Activated naive CD8-positive, alpha-beta T cell (primary cell): Measurements from ENCODE around the gene ABCG1.

Experiments
- H3K27ac Mint-ChIP-seq: one replicate; pipeline ENCODE4 v1.8.0; 2021; ENCODE audit warnings: mixed read lengths
- H3K27me3 Mint-ChIP-seq: one replicate; pipeline ENCODE4 v1.8.0; 2021; ENCODE audit warnings: mixed read lengths
- H3K36me3 Mint-ChIP-seq: one replicate; pipeline ENCODE4 v1.8.0; 2021; ENCODE audit warnings: mixed read lengths
- H3K4me1 Mint-ChIP-seq: one replicate; pipeline ENCODE4 v1.8.0; 2021; ENCODE audit warnings: low read depth, mixed read lengths
- H3K4me3 Mint-ChIP-seq: one replicate; pipeline ENCODE4 v1.8.0; 2021; ENCODE audit warnings: mild to moderate bottlenecking, mixed read lengths
- H3K9me3 Mint-ChIP-seq: one replicate; pipeline ENCODE4 v1.8.0; 2021; ENCODE audit warnings: low read depth, mixed read lengths

The ABCG1 gene

DNA sequence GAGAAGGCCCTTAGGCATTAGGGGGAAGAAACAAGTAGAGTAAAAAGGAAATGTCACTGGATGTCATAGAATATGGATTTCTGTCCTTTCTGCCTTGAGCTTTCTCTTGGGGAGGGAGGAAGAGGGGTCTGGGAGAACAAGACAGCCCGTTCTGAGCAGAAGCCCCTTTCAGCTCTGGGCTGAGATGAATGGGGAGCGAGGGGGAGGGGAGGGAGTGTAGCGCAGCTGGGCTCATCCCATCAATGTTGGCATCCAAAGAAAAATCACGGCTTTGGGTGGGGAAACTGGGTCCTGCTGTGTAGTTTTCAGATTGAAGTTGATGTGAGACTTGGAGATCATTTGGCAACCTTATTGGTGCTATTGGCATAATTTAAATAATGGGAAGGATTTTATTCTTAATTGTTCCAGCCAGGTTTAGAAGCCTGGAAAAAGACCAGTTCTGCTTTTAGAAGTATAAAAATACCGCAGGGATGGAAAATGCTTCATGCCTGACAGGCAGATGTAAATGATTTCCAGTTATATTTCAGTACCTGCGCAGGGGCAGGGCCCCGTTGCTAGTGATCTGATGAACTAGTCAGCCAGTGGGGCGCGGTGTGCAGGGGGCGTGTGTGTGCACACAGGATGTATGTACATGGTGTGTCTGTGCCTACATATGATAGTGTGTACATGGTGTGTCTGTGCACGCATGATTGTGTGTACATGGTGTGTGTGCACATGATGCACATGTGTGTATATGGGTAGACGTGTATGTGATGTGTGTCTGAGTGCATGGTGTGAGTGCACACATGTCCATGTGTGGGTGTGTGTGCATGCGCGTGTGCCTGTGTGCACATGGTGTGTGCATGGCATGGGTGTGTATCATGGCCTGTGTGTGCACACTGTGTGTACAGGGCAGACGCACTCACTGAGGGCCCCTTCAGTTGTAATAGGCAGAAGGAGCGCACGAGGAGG, 36.0 kb downstream of the ABCG1 start:
- no peak overlapping the region for H3K4me3 Mint-ChIP-seq
- peak overlapping the region; percentile 87 for H3K27ac Mint-ChIP-seq
- H3K36me3 Mint-ChIP-seq, result no peaks in the 10 kb centered on the region
- H3K27me3 Mint-ChIP-seq, result no peaks in the 10 kb centered on the region
- no peaks in the 10 kb centered on the region for H3K9me3 Mint-ChIP-seq
- H3K4me1 Mint-ChIP-seq, result peaks cover 48% of the 10 kb centered on the region

- H3K4me1 Mint-ChIP-seq, result peaks cover 45% of the 10 kb centered on the region
- no peaks in the 10 kb centered on the region for H3K27me3 Mint-ChIP-seq
- H3K4me3 Mint-ChIP-seq, result no peak overlapping the region
- H3K27ac Mint-ChIP-seq, result no peak overlapping the region
- H3K36me3 Mint-ChIP-seq, result no peaks in the 10 kb centered on the region
- no peaks in the 10 kb centered on the region for H3K9me3 Mint-ChIP-seq
Measured at GRCh38 chr21:42255825-42256224, 36.9 kb downstream of the ABCG1 start.

DNA sequence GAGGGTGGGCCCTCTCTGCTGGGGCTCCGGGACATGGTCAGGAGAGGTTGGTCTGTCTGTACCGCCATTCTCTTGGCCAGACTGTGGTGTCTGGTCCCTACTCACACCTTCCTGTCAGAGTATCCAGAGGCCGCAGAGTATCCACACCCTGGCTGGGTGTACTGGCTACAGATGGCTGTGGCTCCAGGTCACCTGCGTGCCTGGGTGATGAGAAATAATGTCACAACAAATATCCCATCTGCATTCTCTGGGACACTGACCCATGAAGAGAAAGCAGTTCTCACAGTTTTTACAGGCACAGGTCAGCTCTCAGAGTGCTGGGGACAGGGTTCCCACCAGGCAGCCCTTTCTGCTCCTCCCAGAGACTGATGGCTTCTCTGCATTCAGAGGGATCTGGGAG, 37.4 kb downstream of the ABCG1 start:
- Mint-ChIP-seq H3K36me3 (no peaks in the 10 kb centered on the region), H3K4me1 (peaks cover 41% of the 10 kb centered on the region), H3K4me3 (no peak overlapping the region), H3K9me3 (no peaks in the 10 kb centered on the region), H3K27ac (no peak overlapping the region), H3K27me3 (no peaks in the 10 kb centered on the region)

- Mint-ChIP-seq H3K27ac (peak overlapping the region; percentile 41), H3K4me3 (no peak overlapping the region), H3K36me3 (no peaks in the 10 kb centered on the region), H3K4me1 (peaks cover 37% of the 10 kb centered on the region), H3K9me3 (no peaks in the 10 kb centered on the region), H3K27me3 (no peaks in the 10 kb centered on the region)
Measured at GRCh38 chr21:42257091-42257765, 38.3 kb downstream of the ABCG1 start.

DNA sequence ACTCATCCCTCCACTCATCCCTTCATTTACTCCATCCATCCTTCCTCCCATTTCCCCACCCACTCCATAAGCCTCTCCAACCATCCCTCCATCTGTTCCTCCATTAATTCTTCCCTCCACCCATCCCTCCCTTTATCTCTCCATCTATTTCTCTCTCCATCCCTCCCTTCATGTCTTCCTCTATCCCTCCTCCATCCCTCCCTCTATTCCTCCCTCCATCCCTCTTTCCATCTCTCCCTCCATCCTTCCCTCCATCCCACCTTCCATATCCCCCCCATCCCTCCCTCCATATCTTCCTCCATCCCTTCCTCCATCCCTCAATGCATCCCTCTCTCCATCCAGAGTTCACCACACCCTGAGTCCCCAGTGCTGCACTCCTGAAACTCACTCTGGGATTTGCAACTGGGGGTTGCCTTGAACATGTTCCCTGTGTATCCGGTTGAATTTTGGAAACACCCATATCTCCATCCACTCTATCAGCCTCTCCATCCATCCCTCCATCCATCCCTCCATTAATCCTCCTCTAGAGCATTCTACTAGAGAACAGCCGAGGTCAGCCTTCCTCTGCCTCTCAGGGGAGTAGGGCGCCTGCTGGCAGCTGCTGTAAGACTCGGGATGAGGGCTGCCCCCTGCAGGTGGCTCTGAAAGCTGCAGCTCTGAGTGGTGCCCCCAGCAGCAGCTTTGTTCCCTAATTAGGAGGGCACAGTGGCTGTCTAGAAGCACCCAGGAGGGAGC, 39.4 kb downstream of the ABCG1 start:
- no peaks in the 10 kb centered on the region for H3K27me3 Mint-ChIP-seq
- no peaks in the 10 kb centered on the region for H3K36me3 Mint-ChIP-seq
- H3K9me3 Mint-ChIP-seq, result no peaks in the 10 kb centered on the region
- H3K4me3 Mint-ChIP-seq, result no peak overlapping the region
- no peak overlapping the region for H3K27ac Mint-ChIP-seq
- H3K4me1 Mint-ChIP-seq, result peaks cover 35% of the 10 kb centered on the region

DNA sequence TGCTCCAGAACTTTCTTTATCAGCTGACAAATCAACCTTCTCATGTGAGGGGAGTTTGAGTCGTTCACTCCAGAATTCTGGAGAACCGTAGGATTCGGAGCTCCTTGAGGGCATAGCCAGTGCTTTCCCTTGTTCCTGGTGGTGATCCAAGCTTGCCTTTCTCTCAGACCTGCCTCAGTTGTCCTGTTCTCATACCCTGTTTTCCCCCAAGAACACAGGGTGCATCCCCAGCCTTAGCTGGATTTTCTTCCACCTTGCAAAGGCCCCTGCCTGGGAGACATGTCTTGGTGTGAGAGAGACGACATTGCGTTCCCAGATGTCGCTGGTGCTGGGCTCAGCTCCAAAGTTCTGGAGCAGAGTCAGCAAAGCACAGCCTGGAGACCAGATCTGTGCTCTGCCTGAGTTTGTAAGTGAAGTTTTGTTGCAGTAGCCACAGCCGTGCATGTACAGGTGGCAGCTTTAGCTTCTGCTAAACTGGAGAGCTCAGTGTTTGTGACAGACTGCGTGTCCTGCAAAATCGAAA, 40.0 kb downstream of the ABCG1 start:
- H3K27ac Mint-ChIP-seq, result no peak overlapping the region
- no peak overlapping the region for H3K4me3 Mint-ChIP-seq
- H3K4me1 Mint-ChIP-seq, result peaks cover 33% of the 10 kb centered on the region
- no peaks in the 10 kb centered on the region for H3K36me3 Mint-ChIP-seq
- H3K27me3 Mint-ChIP-seq, result no peaks in the 10 kb centered on the region
- no peaks in the 10 kb centered on the region for H3K9me3 Mint-ChIP-seq

DNA sequence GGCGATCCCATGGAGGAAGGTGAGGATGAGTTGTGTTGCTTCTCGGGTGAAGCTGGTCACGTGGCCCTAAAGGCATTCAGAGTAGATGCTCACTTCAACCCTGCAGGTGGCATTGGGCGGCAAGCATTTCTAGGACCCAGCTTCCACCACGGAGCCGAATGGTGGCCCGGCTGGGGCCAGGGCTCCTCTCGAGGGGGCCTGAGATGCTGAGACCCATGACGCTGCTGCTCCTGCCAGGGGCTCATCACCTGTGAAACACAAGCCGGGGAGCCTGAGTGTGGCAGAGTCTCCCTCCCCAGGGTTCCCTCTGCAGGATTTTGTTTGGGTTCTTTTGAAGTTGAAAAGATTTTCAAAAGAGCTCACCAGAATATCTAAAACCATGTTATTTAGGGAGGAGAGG, 41.2 kb downstream of the ABCG1 start:
- H3K36me3 Mint-ChIP-seq, result peaks cover 2% of the 10 kb centered on the region
- no peaks in the 10 kb centered on the region for H3K27me3 Mint-ChIP-seq
- H3K4me1 Mint-ChIP-seq, result peaks cover 23% of the 10 kb centered on the region
- H3K27ac Mint-ChIP-seq, result no peak overlapping the region
- H3K4me3 Mint-ChIP-seq, result no peak overlapping the region
- no peaks in the 10 kb centered on the region for H3K9me3 Mint-ChIP-seq

DNA sequence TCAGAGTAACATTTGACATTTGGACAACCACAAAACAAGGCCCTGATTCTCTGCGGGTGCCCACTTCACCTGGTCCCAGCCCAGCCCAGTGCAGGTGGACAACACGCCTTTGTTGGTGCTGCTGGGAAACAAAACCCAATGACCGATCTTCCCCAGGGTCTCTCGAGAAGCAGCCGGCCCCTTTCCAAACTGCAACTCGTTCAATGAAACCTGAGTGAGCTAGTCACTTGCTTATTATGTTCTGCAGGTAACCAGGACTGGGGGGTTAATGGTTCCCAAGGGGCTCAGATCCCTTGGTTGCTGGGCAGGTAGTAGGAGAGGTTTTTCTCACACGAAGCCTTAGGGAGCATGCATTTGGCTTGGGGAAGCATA, 42.9 kb downstream of the ABCG1 start:
- Mint-ChIP-seq H3K4me3 (no peak overlapping the region), H3K36me3 (peaks cover 2% of the 10 kb centered on the region), H3K27me3 (no peaks in the 10 kb centered on the region), H3K27ac (no peak overlapping the region), H3K9me3 (no peaks in the 10 kb centered on the region), H3K4me1 (peaks cover 26% of the 10 kb centered on the region)

- H3K27me3 Mint-ChIP-seq, result no peaks in the 10 kb centered on the region
- H3K9me3 Mint-ChIP-seq, result no peaks in the 10 kb centered on the region
- peaks cover 31% of the 10 kb centered on the region for H3K4me1 Mint-ChIP-seq
- no peak overlapping the region for H3K4me3 Mint-ChIP-seq
- no peak overlapping the region for H3K27ac Mint-ChIP-seq
- peaks cover 2% of the 10 kb centered on the region for H3K36me3 Mint-ChIP-seq
Measured at GRCh38 chr21:42262831-42263231, 43.9 kb downstream of the ABCG1 start.

- peaks cover 31% of the 10 kb centered on the region for H3K4me1 Mint-ChIP-seq
- H3K36me3 Mint-ChIP-seq, result peaks cover 2% of the 10 kb centered on the region
- no peak overlapping the region for H3K27ac Mint-ChIP-seq
- no peaks in the 10 kb centered on the region for H3K9me3 Mint-ChIP-seq
- H3K27me3 Mint-ChIP-seq, result no peaks in the 10 kb centered on the region
- H3K4me3 Mint-ChIP-seq, result no peak overlapping the region
Measured at GRCh38 chr21:42263591-42264131, 44.7 kb downstream of the ABCG1 start.

- H3K4me1 Mint-ChIP-seq, result peaks cover 38% of the 10 kb centered on the region
- no peak overlapping the region for H3K27ac Mint-ChIP-seq
- no peaks in the 10 kb centered on the region for H3K27me3 Mint-ChIP-seq
- H3K9me3 Mint-ChIP-seq, result no peaks in the 10 kb centered on the region
- no peak overlapping the region for H3K4me3 Mint-ChIP-seq
- H3K36me3 Mint-ChIP-seq, result peaks cover 2% of the 10 kb centered on the region
Measured at GRCh38 chr21:42264245-42265195, 45.6 kb downstream of the ABCG1 start.

GRCh38 chr21:42265231-42265812, 46.4 kb downstream of the ABCG1 start:
- H3K36me3 Mint-ChIP-seq, result peaks cover 2% of the 10 kb centered on the region
- H3K4me3 Mint-ChIP-seq, result no peak overlapping the region
- no peak overlapping the region for H3K27ac Mint-ChIP-seq
- no peaks in the 10 kb centered on the region for H3K9me3 Mint-ChIP-seq
- no peaks in the 10 kb centered on the region for H3K27me3 Mint-ChIP-seq
- H3K4me1 Mint-ChIP-seq, result peaks cover 40% of the 10 kb centered on the region

GRCh38 chr21:42266971-42267556, 48.1 kb downstream of the ABCG1 start:
- Mint-ChIP-seq H3K27me3 (no peaks in the 10 kb centered on the region), H3K9me3 (no peaks in the 10 kb centered on the region), H3K36me3 (peaks cover 2% of the 10 kb centered on the region), H3K4me1 (peaks cover 40% of the 10 kb centered on the region), H3K4me3 (peak overlapping the region; percentile 52), H3K27ac (peak overlapping the region; percentile 46)
